T-helper 1 cell treated with Interleukin-12 subunit alpha and Interleukin-12 subunit beta and Interleukin-4 antibody, amounts not matched to agents 30 μg/mL and 1 μg/mL, for 36 hours (primary cell): ENCODE data around the gene ADCY4.

Experiments
- H3K27ac Mint-ChIP-seq: one replicate; pipeline ENCODE4 v1.8.0; 2021; ENCODE audit warnings: mild to moderate bottlenecking, mixed read lengths
- H3K27me3 Mint-ChIP-seq: one replicate; pipeline ENCODE4 v1.8.0; 2021; ENCODE audit warnings: low read depth, mixed read lengths
- H3K36me3 Mint-ChIP-seq: one replicate; pipeline ENCODE4 v1.8.0; 2021; ENCODE audit warnings: low read depth, mixed read lengths
- H3K4me1 Mint-ChIP-seq: one replicate; pipeline ENCODE4 v1.8.0; 2021; ENCODE audit warnings: low read depth, mixed read lengths
- H3K4me3 Mint-ChIP-seq: one replicate; pipeline ENCODE4 v1.8.0; 2021; ENCODE audit warnings: mild to moderate bottlenecking, moderate library complexity, mixed read lengths
- H3K9me3 Mint-ChIP-seq: one replicate; pipeline ENCODE4 v1.8.0; 2021; ENCODE audit warnings: mixed read lengths

Gene ADCY4

GRCh38 chr14:24309538-24310264 is 25.2 kb downstream of the ADCY4 start, which contains the start of gene LTB4R2:
Gene LTB4R2 (plus strand): TSS chr14:24310140. CDS start chr14:24310665, 525 bp downstream.
- Mint-ChIP-seq H3K9me3 (no peaks in the 10 kb centered on the region), H3K27ac (peak within 1 kb of the TSS; percentile 89), H3K4me3 (peak within 1 kb of the TSS; percentile 82), H3K4me1 (peaks cover 54% of the 10 kb centered on the region), H3K27me3 (no peaks in the 10 kb centered on the region), H3K36me3 (peaks cover 47% of the 10 kb centered on the region)

GRCh38 chr14:24308342-24309124 is 26.3 kb downstream of the ADCY4 start:
- H3K27me3 Mint-ChIP-seq, result no peaks in the 10 kb centered on the region
- peaks cover 49% of the 10 kb centered on the region for H3K36me3 Mint-ChIP-seq
- no peaks in the 10 kb centered on the region for H3K9me3 Mint-ChIP-seq
- peak overlapping the region; percentile 34 for H3K27ac Mint-ChIP-seq
- H3K4me1 Mint-ChIP-seq, result peaks cover 43% of the 10 kb centered on the region
- H3K4me3 Mint-ChIP-seq, result peak overlapping the region; percentile 13

GRCh38 chr14:24307575-24308341 is 27.1 kb downstream of the ADCY4 start, which contains the start of gene CIDEB:
Gene CIDEB (minus strand): TSS chr14:24307977. CDS start chr14:24307858, 119 bp downstream.
- no peaks in the 10 kb centered on the region for H3K27me3 Mint-ChIP-seq
- H3K9me3 Mint-ChIP-seq, result no peaks in the 10 kb centered on the region
- H3K36me3 Mint-ChIP-seq, result peaks cover 54% of the 10 kb centered on the region
- peaks cover 36% of the 10 kb centered on the region for H3K4me1 Mint-ChIP-seq
- H3K27ac Mint-ChIP-seq, result peak within 1 kb of the TSS; percentile 34
- H3K4me3 Mint-ChIP-seq, result peak within 1 kb of the TSS; percentile 13

- H3K4me1 Mint-ChIP-seq, result peaks cover 30% of the 10 kb centered on the region
- no peaks in the 10 kb centered on the region for H3K9me3 Mint-ChIP-seq
- H3K36me3 Mint-ChIP-seq, result peaks cover 53% of the 10 kb centered on the region
- H3K27me3 Mint-ChIP-seq, result no peaks in the 10 kb centered on the region
- H3K27ac Mint-ChIP-seq, result no peak overlapping the region
- H3K4me3 Mint-ChIP-seq, result no peak overlapping the region
These were observed 27.7 kb downstream of the ADCY4 start for GRCh38 chr14:24307156-24307574.

- Mint-ChIP-seq H3K9me3 (no peaks in the 10 kb centered on the region), H3K4me1 (peaks cover 24% of the 10 kb centered on the region), H3K4me3 (no peak overlapping the region), H3K27me3 (no peaks in the 10 kb centered on the region), H3K36me3 (peaks cover 44% of the 10 kb centered on the region), H3K27ac (no peak overlapping the region)
These were observed 30.9 kb downstream of the ADCY4 start for GRCh38 chr14:24304019-24304387.

- no peaks in the 10 kb centered on the region for H3K9me3 Mint-ChIP-seq
- H3K27me3 Mint-ChIP-seq, result no peaks in the 10 kb centered on the region
- peak overlapping the region; percentile 91 for H3K4me3 Mint-ChIP-seq
- H3K27ac Mint-ChIP-seq, result peak overlapping the region; percentile 89
- peaks cover 32% of the 10 kb centered on the region for H3K4me1 Mint-ChIP-seq
- peaks cover 32% of the 10 kb centered on the region for H3K36me3 Mint-ChIP-seq
These were observed 34.4 kb downstream of the ADCY4 start for GRCh38 chr14:24300326-24300980.

GRCh38 chr14:24299255-24300191 is 35.3 kb downstream of the ADCY4 start, which contains the start of the genes DHRS1 and NOP9:
Gene DHRS1 (minus strand): TSS chr14:24299780. CDS start chr14:24299106, 674 bp downstream.
Gene NOP9 (plus strand): TSS chr14:24299850. CDS start chr14:24299955, 105 bp downstream.
- H3K27me3 Mint-ChIP-seq, result no peaks in the 10 kb centered on the region
- H3K27ac Mint-ChIP-seq, result peak within 1 kb of the TSS; percentile 89
- no peaks in the 10 kb centered on the region for H3K9me3 Mint-ChIP-seq
- H3K4me3 Mint-ChIP-seq, result peak within 1 kb of the TSS; percentile 91
- H3K36me3 Mint-ChIP-seq, result peaks cover 24% of the 10 kb centered on the region
- H3K4me1 Mint-ChIP-seq, result peaks cover 32% of the 10 kb centered on the region

- Mint-ChIP-seq H3K4me3 (peak overlapping the region; percentile 91), H3K27me3 (no peaks in the 10 kb centered on the region), H3K27ac (peak overlapping the region; percentile 89), H3K36me3 (peaks cover 22% of the 10 kb centered on the region), H3K9me3 (no peaks in the 10 kb centered on the region), H3K4me1 (peaks cover 32% of the 10 kb centered on the region)
These were observed 36.0 kb downstream of the ADCY4 start for GRCh38 chr14:24298892-24299254.

- H3K9me3 Mint-ChIP-seq, result no peaks in the 10 kb centered on the region
- peaks cover 32% of the 10 kb centered on the region for H3K4me1 Mint-ChIP-seq
- H3K27me3 Mint-ChIP-seq, result no peaks in the 10 kb centered on the region
- H3K36me3 Mint-ChIP-seq, result peaks cover 25% of the 10 kb centered on the region
- peak overlapping the region; percentile 16 for H3K4me3 Mint-ChIP-seq
- peak overlapping the region; percentile 78 for H3K27ac Mint-ChIP-seq
These were observed 37.5 kb downstream of the ADCY4 start for GRCh38 chr14:24297190-24297964.

GRCh38 chr14:24296341-24297157 is 38.3 kb downstream of the ADCY4 start:
- Mint-ChIP-seq H3K27me3 (peaks cover 3% of the 10 kb centered on the region), H3K4me1 (peaks cover 32% of the 10 kb centered on the region), H3K9me3 (no peaks in the 10 kb centered on the region), H3K36me3 (peaks cover 27% of the 10 kb centered on the region), H3K4me3 (no peak overlapping the region), H3K27ac (peak overlapping the region; percentile 78)

GRCh38 chr14:24293525-24293924 is 41.3 kb downstream of the ADCY4 start:
- H3K4me3 Mint-ChIP-seq, result no peak overlapping the region
- H3K4me1 Mint-ChIP-seq, result peaks cover 27% of the 10 kb centered on the region
- no peak overlapping the region for H3K27ac Mint-ChIP-seq
- H3K36me3 Mint-ChIP-seq, result peaks cover 38% of the 10 kb centered on the region
- no peaks in the 10 kb centered on the region for H3K9me3 Mint-ChIP-seq
- H3K27me3 Mint-ChIP-seq, result peaks cover 10% of the 10 kb centered on the region
